H1 (cell line): Measurements from ENCODE around the gene SH3D19. TPM values are rescaled to one million over a fixed set of nuclear protein-coding genes. Genes with fewer than 3 reads are reported as not detected.

Source experiments
- CTBP2 ChIP-seq: IDR thresholded peaks from 2 replicates; pipeline ENCODE4 v1.7.0; 2011; ENCODE audit warnings: borderline replicate concordance, mild to moderate bottlenecking, moderate library complexity, mixed read lengths, low read length; ENCODE audit not compliant: insufficient read depth, insufficient read length
- TEAD4 ChIP-seq: IDR thresholded peaks from 2 replicates; pipeline ENCODE4 v1.6.1; 2012; ENCODE audit warnings: low read depth, low read length, inconsistent platforms, mixed read lengths
- polyA plus RNA-seq, 7 experiments: library from polyadenylated mRNA; depleted of rRNA in 3 of 7; stranded (reverse) in 5 of 7; unstranded in 2 of 7; fragments of >200 nt in 5 of 7; fragments of 200-250 nt in 2 of 7; gene quantifications; 1 replicate in 5 of 7; 2 replicates in 1 of 7; 4 replicates in 1 of 7; pipeline versions ENCODE4 v1.2.1 to v1.2.3, GENCODE V29; 2011 to 2013; ENCODE audit warnings: missing spikeins in 2 of 7, mixed read lengths in 2 of 7
- total RNA-seq: library from RNA; stranded (reverse); fragmentation: NEBNext Ultra II Directional; extraction: Animal tissue kit (Norgen Biotek cat#: 25700); gene quantifications from 2 replicates; pipeline ENCODE4 v1.2.1, GENCODE V29; 2021

Gene SH3D19
- total and polyA plus RNA-seq, 2 of the 8 experiments (the other 6 are each of a cell fraction or from before 2014, with no cell fraction given) = 11.7 to 51.3 TPM

DNA sequence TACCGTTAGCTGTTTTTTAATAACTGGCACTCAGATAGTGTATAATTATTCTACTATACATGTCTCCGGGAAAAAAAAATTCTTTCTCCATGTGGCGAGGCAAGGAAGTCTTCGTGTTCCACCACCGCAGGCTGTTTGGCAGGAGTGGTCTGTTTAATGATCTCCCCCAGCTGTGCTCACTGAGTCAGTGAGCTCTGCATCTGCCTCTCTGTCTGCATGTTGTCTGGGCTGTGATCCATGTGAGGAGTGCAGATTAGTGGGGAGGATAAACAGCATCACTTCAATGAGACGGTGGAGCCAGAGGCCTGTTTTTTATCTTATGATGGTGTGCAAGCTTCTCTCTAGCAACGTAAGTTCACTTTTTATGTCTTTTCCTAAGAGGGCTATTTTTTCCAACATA lies 156.2 kb downstream of the SH3D19 start (continued):
- no peak for TF ChIP-seq TEAD4
- TF ChIP-seq CTBP2 = no peak
